Measurements from ENCODE around the gene ABHD6.

- TF ChIP-seq, protein P1, sequence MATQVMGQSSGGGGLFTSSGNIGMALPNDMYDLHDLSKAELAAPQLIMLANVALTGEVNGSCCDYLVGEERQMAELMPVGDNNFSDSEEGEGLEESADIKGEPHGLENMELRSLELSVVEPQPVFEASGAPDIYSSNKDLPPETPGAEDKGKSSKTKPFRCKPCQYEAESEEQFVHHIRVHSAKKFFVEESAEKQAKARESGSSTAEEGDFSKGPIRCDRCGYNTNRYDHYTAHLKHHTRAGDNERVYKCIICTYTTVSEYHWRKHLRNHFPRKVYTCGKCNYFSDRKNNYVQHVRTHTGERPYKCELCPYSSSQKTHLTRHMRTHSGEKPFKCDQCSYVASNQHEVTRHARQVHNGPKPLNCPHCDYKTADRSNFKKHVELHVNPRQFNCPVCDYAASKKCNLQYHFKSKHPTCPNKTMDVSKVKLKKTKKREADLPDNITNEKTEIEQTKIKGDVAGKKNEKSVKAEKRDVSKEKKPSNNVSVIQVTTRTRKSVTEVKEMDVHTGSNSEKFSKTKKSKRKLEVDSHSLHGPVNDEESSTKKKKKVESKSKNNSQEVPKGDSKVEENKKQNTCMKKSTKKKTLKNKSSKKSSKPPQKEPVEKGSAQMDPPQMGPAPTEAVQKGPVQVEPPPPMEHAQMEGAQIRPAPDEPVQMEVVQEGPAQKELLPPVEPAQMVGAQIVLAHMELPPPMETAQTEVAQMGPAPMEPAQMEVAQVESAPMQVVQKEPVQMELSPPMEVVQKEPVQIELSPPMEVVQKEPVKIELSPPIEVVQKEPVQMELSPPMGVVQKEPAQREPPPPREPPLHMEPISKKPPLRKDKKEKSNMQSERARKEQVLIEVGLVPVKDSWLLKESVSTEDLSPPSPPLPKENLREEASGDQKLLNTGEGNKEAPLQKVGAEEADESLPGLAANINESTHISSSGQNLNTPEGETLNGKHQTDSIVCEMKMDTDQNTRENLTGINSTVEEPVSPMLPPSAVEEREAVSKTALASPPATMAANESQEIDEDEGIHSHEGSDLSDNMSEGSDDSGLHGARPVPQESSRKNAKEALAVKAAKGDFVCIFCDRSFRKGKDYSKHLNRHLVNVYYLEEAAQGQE (IDR thresholded peaks at IDR 0.05; ENCODE audit: low read depth), result no peak
- no peak for TF ChIP-seq NFIC (IDR thresholded peaks at IDR 0.05)
- TF ChIP-seq RAD21 (IDR thresholded peaks at IDR 0.05; ENCODE audit: low read depth), result no peak
- TF ChIP-seq YY1 (IDR thresholded peaks at IDR 0.05; ENCODE audit: low read depth), result no peak
- no peak for TF ChIP-seq EGR1 (IDR thresholded peaks at IDR 0.05)
- no peak for TF ChIP-seq CREB1 (IDR thresholded peaks at IDR 0.05; ENCODE audit: low read depth)
- TF ChIP-seq, protein P2, sequence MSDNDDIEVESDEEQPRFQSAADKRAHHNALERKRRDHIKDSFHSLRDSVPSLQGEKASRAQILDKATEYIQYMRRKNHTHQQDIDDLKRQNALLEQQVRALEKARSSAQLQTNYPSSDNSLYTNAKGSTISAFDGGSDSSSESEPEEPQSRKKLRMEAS (IDR thresholded peaks at IDR 0.05), result no peak
- no peak for TF ChIP-seq EP300 (IDR thresholded peaks at IDR 0.05; ENCODE audit: borderline replicate concordance)
- no peak for TF ChIP-seq TAF1 (IDR thresholded peaks at IDR 0.05; ENCODE audit: low read depth)
- TF ChIP-seq TEAD4 (IDR thresholded peaks at IDR 0.05), result no peak
These were observed 59.3 kb downstream of the ABHD6 start for GRCh38 chr3:58296843-58297242.
